Measurements from ENCODE around the gene MDM1.

MDM1 gene

DNA sequence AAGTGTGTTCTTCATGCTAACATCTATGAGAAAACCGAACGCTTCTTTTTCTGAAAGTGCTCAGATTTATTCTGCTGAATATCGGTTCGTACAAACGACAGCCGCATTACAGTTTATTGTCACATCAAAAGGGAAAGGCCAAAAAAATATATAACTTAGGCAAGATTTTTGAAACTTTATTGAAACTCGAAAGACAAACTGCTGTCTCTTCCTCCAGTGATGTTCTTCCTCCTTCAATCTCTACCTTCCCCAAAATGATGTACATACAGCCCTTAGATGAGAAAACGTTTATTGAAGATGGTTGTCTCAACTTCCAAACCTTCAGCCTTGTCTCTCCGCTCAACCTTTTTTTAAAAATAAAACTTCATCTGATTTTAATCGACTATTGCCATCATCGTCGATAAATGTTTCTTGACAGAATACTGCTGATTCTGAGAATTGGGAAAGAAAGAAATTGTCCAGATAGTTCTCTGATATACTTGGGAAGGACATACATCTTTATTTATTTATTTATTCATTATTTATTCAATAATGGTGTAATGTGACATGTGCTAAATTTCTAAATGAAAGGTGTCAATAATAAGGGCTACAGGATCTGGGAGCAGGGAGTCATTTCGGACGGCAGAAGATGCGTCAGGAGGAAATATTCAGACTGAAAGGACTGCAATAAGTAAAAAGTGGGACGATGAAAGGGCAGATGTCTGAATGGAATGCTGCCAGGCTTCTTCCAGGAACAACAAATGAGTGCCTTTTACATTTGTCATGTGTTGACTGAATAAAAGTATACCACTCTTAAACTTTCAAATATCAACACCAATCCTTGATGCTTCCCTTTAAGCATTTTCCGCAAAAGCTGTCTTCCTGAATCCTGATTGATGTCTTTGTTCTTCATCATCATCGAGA lies 817 bp upstream of the MDM1 start:
- H3K4me1 ChIP-seq (ENCODE audit: control insufficient read depth, insufficient read depth, low read length) = peaks cover 16% of the 10 kb centered on the region
- no peaks in the 10 kb centered on the region for H3K9me3 ChIP-seq (ENCODE audit: control insufficient read depth, insufficient read depth, low read length)
- H3K27me3 ChIP-seq (ENCODE audit: control insufficient read depth, insufficient read depth, low read length) = no peaks in the 10 kb centered on the region
- peak overlapping the region; percentile 62 for H3K4me3 ChIP-seq (ENCODE audit: low read depth, low read length)
- no peaks in the 10 kb centered on the region for H3K36me3 ChIP-seq (ENCODE audit: control insufficient read depth, insufficient read depth, low read length)
- no peak overlapping the region for H3K9ac ChIP-seq (ENCODE audit: low read depth, low read length)

GRCh38 chr12:68331500-68331868 lies 678 bp downstream of the MDM1 start:
- H3K27me3 ChIP-seq (ENCODE audit: control insufficient read depth, insufficient read depth, low read length) = no peaks in the 10 kb centered on the region
- H3K9me3 ChIP-seq (ENCODE audit: control insufficient read depth, insufficient read depth, low read length) = no peaks in the 10 kb centered on the region
- H3K9ac ChIP-seq (ENCODE audit: low read depth, low read length) = no peak overlapping the region
- H3K36me3 ChIP-seq (ENCODE audit: control insufficient read depth, insufficient read depth, low read length) = no peaks in the 10 kb centered on the region
- H3K4me1 ChIP-seq (ENCODE audit: control insufficient read depth, insufficient read depth, low read length) = peaks cover 16% of the 10 kb centered on the region
- H3K4me3 ChIP-seq (ENCODE audit: low read depth, low read length) = peak overlapping the region; percentile 90

DNA sequence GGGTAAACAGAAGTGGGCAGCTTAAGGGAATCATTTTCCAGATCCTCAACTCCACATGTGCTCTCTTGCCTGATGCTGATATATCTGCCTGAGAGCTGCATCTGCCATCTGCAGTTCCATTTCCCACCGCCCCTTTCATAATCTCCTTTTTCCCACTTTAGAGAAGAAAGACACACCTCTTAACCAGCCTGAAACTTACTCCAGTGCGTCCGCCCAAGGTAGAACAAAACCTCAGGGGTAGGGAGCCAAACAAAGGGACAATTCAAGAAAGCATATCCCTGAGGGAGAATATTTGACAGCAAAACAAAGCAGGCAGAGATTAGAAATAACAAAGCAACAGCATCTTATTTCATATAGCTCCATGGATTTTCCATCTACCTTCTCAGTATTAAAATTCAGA lies 4.3 kb downstream of the MDM1 start:
- no peaks in the 10 kb centered on the region for H3K9me3 ChIP-seq (ENCODE audit: control insufficient read depth, insufficient read depth, low read length)
- H3K4me1 ChIP-seq (ENCODE audit: control insufficient read depth, insufficient read depth, low read length) = peaks cover 13% of the 10 kb centered on the region
- H3K36me3 ChIP-seq (ENCODE audit: control insufficient read depth, insufficient read depth, low read length) = no peaks in the 10 kb centered on the region
- H3K9ac ChIP-seq (ENCODE audit: low read depth, low read length) = no peak overlapping the region
- H3K27me3 ChIP-seq (ENCODE audit: control insufficient read depth, insufficient read depth, low read length) = no peaks in the 10 kb centered on the region
- no peak overlapping the region for H3K4me3 ChIP-seq (ENCODE audit: low read depth, low read length)

GRCh38 chr12:68326716-68327115 lies 5.4 kb downstream of the MDM1 start:
- Histone ChIP-seq H3K4me1 (ENCODE audit: control insufficient read depth, insufficient read depth, low read length) (peaks cover 13% of the 10 kb centered on the region), H3K27me3 (ENCODE audit: control insufficient read depth, insufficient read depth, low read length) (no peaks in the 10 kb centered on the region), H3K9ac (ENCODE audit: low read depth, low read length) (no peak overlapping the region), H3K4me3 (ENCODE audit: low read depth, low read length) (no peak overlapping the region), H3K36me3 (ENCODE audit: control insufficient read depth, insufficient read depth, low read length) (no peaks in the 10 kb centered on the region), H3K9me3 (ENCODE audit: control insufficient read depth, insufficient read depth, low read length) (no peaks in the 10 kb centered on the region)

GRCh38 chr12:68325966-68326365 lies 6.2 kb downstream of the MDM1 start:
- no peaks in the 10 kb centered on the region for H3K36me3 ChIP-seq (ENCODE audit: control insufficient read depth, insufficient read depth, low read length)
- H3K4me3 ChIP-seq (ENCODE audit: low read depth, low read length) = no peak overlapping the region

DNA sequence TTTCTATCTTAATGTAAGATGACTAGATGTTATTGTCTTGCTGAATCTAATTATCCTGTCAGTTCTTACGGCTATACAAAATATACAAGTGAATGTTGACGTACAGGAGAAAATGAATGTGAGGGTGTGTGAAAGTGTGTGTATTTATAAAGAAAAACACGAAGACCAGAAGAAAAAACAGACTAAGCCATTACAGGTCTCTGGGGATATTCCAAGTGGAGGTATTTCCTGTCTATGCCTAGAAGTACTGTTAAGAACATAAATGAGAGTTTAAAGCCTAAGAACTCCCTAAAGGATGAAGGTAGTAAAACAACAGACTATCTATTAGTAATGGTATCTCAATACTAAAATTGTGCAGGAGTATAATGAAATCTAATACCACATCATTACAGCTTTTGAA lies 7.6 kb downstream of the MDM1 start:
- no peaks in the 10 kb centered on the region for H3K36me3 ChIP-seq (ENCODE audit: control insufficient read depth, insufficient read depth, low read length)
- no peak overlapping the region for H3K4me3 ChIP-seq (ENCODE audit: low read depth, low read length)
- no peaks in the 10 kb centered on the region for H3K27me3 ChIP-seq (ENCODE audit: control insufficient read depth, insufficient read depth, low read length)
- peaks cover 9% of the 10 kb centered on the region for H3K4me1 ChIP-seq (ENCODE audit: control insufficient read depth, insufficient read depth, low read length)
- H3K9ac ChIP-seq (ENCODE audit: low read depth, low read length) = no peak overlapping the region
- H3K9me3 ChIP-seq (ENCODE audit: control insufficient read depth, insufficient read depth, low read length) = no peaks in the 10 kb centered on the region

More at GRCh38 chr12:68325966-68326365, 6.2 kb downstream of the MDM1 start:
- no peaks in the 10 kb centered on the region for H3K27me3 ChIP-seq (ENCODE audit: control insufficient read depth, insufficient read depth, low read length)
- H3K9me3 ChIP-seq (ENCODE audit: control insufficient read depth, insufficient read depth, low read length) = no peaks in the 10 kb centered on the region
- H3K9ac ChIP-seq (ENCODE audit: low read depth, low read length) = no peak overlapping the region
- peaks cover 13% of the 10 kb centered on the region for H3K4me1 ChIP-seq (ENCODE audit: control insufficient read depth, insufficient read depth, low read length)

DNA sequence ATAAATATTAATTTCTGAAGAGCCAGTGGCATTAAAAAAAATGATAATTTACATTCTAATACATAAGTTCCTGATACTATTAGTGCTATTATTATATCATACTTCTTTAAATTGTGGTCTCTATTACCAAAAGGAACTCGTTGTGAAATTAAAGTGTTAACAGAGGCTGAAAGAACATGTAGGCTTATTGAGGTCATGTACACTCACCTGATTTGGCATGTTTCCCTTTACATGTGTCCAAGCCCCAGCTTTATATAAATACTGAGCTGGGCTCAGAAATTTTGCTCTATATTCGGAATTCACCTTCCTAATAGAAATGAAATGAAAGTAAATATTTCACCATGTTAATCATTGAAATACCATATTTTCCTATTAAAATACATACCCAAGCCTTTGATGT lies 11.0 kb downstream of the MDM1 start:
- H3K9me3 ChIP-seq (ENCODE audit: control insufficient read depth, insufficient read depth, low read length) = no peaks in the 10 kb centered on the region
- no peak overlapping the region for H3K4me3 ChIP-seq (ENCODE audit: low read depth, low read length)
- H3K36me3 ChIP-seq (ENCODE audit: control insufficient read depth, insufficient read depth, low read length) = no peaks in the 10 kb centered on the region
- no peak overlapping the region for H3K9ac ChIP-seq (ENCODE audit: low read depth, low read length)
- H3K4me1 ChIP-seq (ENCODE audit: control insufficient read depth, insufficient read depth, low read length) = no peaks in the 10 kb centered on the region
- H3K27me3 ChIP-seq (ENCODE audit: control insufficient read depth, insufficient read depth, low read length) = no peaks in the 10 kb centered on the region

DNA sequence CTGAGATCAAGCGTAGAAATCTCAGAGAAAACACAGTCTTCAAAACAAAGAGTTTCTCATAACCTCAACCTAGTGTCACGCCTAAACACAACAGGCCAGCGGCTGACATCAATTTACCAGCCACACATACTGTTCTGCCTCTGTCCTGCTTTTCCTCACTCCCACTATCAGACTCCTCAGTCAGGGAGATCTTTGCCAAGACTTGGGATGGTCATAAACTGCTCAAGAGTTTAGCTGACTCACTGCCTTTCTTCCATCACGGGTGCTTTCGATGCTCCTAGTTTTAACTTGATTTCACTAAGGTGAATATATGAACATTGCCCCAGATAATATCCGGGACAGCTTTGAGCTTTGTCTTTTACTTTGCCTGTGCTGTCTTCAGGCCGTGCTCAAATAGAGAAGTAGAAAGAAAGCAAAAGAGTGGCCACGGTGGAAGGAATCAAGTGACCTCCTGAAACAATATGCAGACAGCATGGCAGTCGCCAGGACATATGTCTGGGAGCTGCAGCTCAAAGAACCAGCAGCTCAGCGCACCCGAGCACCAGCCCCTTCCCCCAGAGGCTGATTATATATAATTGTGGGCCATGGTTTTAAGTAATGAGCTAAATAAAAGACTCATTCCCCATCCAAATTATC lies 12.1 kb downstream of the MDM1 start:
- no peak overlapping the region for H3K9ac ChIP-seq (ENCODE audit: low read depth, low read length)

GRCh38 chr12:68317047-68317667 lies 15.0 kb downstream of the MDM1 start:
- Histone ChIP-seq H3K36me3 (ENCODE audit: control insufficient read depth, insufficient read depth, low read length) (peaks cover 5% of the 10 kb centered on the region), H3K9ac (ENCODE audit: low read depth, low read length) (no peak overlapping the region), H3K4me3 (ENCODE audit: low read depth, low read length) (no peak overlapping the region), H3K27me3 (ENCODE audit: control insufficient read depth, insufficient read depth, low read length) (no peaks in the 10 kb centered on the region), H3K4me1 (ENCODE audit: control insufficient read depth, insufficient read depth, low read length) (no peaks in the 10 kb centered on the region), H3K9me3 (ENCODE audit: control insufficient read depth, insufficient read depth, low read length) (no peaks in the 10 kb centered on the region)

More for the DNA sequence above, 12.1 kb downstream of the MDM1 start:
- H3K9me3 ChIP-seq (ENCODE audit: control insufficient read depth, insufficient read depth, low read length) = no peaks in the 10 kb centered on the region
- H3K4me1 ChIP-seq (ENCODE audit: control insufficient read depth, insufficient read depth, low read length) = no peaks in the 10 kb centered on the region
- no peaks in the 10 kb centered on the region for H3K36me3 ChIP-seq (ENCODE audit: control insufficient read depth, insufficient read depth, low read length)
- H3K27me3 ChIP-seq (ENCODE audit: control insufficient read depth, insufficient read depth, low read length) = no peaks in the 10 kb centered on the region
- H3K4me3 ChIP-seq (ENCODE audit: low read depth, low read length) = no peak overlapping the region

- H3K4me1 ChIP-seq (ENCODE audit: control insufficient read depth, insufficient read depth, low read length) = no peaks in the 10 kb centered on the region
- H3K36me3 ChIP-seq (ENCODE audit: control insufficient read depth, insufficient read depth, low read length) = peaks cover 8% of the 10 kb centered on the region
- H3K4me3 ChIP-seq (ENCODE audit: low read depth, low read length) = no peak overlapping the region
- H3K9me3 ChIP-seq (ENCODE audit: control insufficient read depth, insufficient read depth, low read length) = no peaks in the 10 kb centered on the region
- H3K9ac ChIP-seq (ENCODE audit: low read depth, low read length) = no peak overlapping the region
- H3K27me3 ChIP-seq (ENCODE audit: control insufficient read depth, insufficient read depth, low read length) = no peaks in the 10 kb centered on the region
Observed at GRCh38 chr12:68310370-68310769, 21.8 kb downstream of the MDM1 start.

- Histone ChIP-seq H3K9me3 (ENCODE audit: control insufficient read depth, insufficient read depth, low read length) (no peaks in the 10 kb centered on the region), H3K27me3 (ENCODE audit: control insufficient read depth, insufficient read depth, low read length) (no peaks in the 10 kb centered on the region), H3K9ac (ENCODE audit: low read depth, low read length) (no peak overlapping the region), H3K4me3 (ENCODE audit: low read depth, low read length) (no peak overlapping the region), H3K4me1 (ENCODE audit: control insufficient read depth, insufficient read depth, low read length) (no peaks in the 10 kb centered on the region), H3K36me3 (ENCODE audit: control insufficient read depth, insufficient read depth, low read length) (peaks cover 6% of the 10 kb centered on the region)
Observed at GRCh38 chr12:68306564-68306963, 25.6 kb downstream of the MDM1 start.

GRCh38 chr12:68305278-68305677 lies 26.9 kb downstream of the MDM1 start:
- Histone ChIP-seq H3K4me3 (ENCODE audit: low read depth, low read length) (no peak overlapping the region), H3K9ac (ENCODE audit: low read depth, low read length) (no peak overlapping the region), H3K4me1 (ENCODE audit: control insufficient read depth, insufficient read depth, low read length) (no peaks in the 10 kb centered on the region), H3K27me3 (ENCODE audit: control insufficient read depth, insufficient read depth, low read length) (no peaks in the 10 kb centered on the region), H3K9me3 (ENCODE audit: control insufficient read depth, insufficient read depth, low read length) (no peaks in the 10 kb centered on the region), H3K36me3 (ENCODE audit: control insufficient read depth, insufficient read depth, low read length) (peaks cover 6% of the 10 kb centered on the region)

All from iPS-15b (cell line).